Measurements from ENCODE around the gene HIVEP3.

GRCh38 chr1:41788427-41788826 is 130.3 kb downstream of the HIVEP3 start:
- TF ChIP-seq POLR2A (IDR thresholded peaks at IDR 0.05) (no peak), CTCF (IDR thresholded peaks at IDR 0.05) (no peak)

All from esophagus squamous epithelium (tissue), 4 donors.